Measurements from ENCODE around the gene PTPN23. TPM values are rescaled to one million over a fixed set of nuclear protein-coding genes. Genes with fewer than 3 reads are reported as not detected.

Gene PTPN23
- total RNA-seq, 4 donors from 2014 or later = 14.0 to 61.0 (median 30.2) TPM

GRCh38 chr3:47409284-47409683 is 28.5 kb downstream of the PTPN23 start:
- ATAC-seq (ENCODE audit: low FRiP score) = no peak
- DNase-seq (ENCODE audit: low spot score) = no peak
- TF ChIP-seq CTCF (IDR thresholded peaks at IDR 0.05) = no peak

- DNase-seq (ENCODE audit: low spot score) (no peak), ATAC-seq (ENCODE audit: low FRiP score) (no peak)
- no peak for TF ChIP-seq CTCF (IDR thresholded peaks at IDR 0.05)
Measured at GRCh38 chr3:47409688-47410416, 29.0 kb downstream of the PTPN23 start.

GRCh38 chr3:47410417-47410720 is 29.5 kb downstream of the PTPN23 start:
- no peak for ATAC-seq (ENCODE audit: low FRiP score)
- no peak for DNase-seq (ENCODE audit: low spot score)
- TF ChIP-seq CTCF (IDR thresholded peaks at IDR 0.05) = no peak

- ATAC-seq (ENCODE audit: low FRiP score) = no peak
- no peak for DNase-seq (ENCODE audit: low spot score)
- TF ChIP-seq CTCF (IDR thresholded peaks at IDR 0.05) = no peak
Measured at GRCh38 chr3:47410801-47411646, 30.2 kb downstream of the PTPN23 start.

GRCh38 chr3:47411696-47412452 is 31.1 kb downstream of the PTPN23 start:
- ATAC-seq (ENCODE audit: low FRiP score) (no peak), DNase-seq (ENCODE audit: low spot score) (no peak)
- TF ChIP-seq CTCF (IDR thresholded peaks at IDR 0.05) = no peak

- no peak for TF ChIP-seq CTCF (IDR thresholded peaks at IDR 0.05)
- ATAC-seq (ENCODE audit: low FRiP score) (no peak), DNase-seq (ENCODE audit: low spot score) (no peak)
Measured at GRCh38 chr3:47412453-47412756, 31.6 kb downstream of the PTPN23 start.

Measured in omental fat pad (tissue), 4 donors.